NCI-H345 (cell line): ENCODE results near the gene PGAP3.
"Not testable (repeated sequence)": the region's sequence is repeated elsewhere in the genome, so short reads cannot be mapped to it uniquely, and the experiment has no call there.

ENCODE experiments used
- DNase-seq: peaks from one replicate; lab custom pipeline; 2025; lab: John Stamatoyannopoulos, UW

Gene PGAP3

GRCh38 chr17:39715375-39716072 lies 27.7 kb upstream of the PGAP3 start:
- DNase-seq: no peak

- DNase-seq: no peak
Measured at GRCh38 chr17:39714234-39714633, 26.4 kb upstream of the PGAP3 start.

- no peak for DNase-seq
Measured at GRCh38 chr17:39711851-39712250, 24.0 kb upstream of the PGAP3 start.

- not testable (repeated sequence) for DNase-seq
Measured at GRCh38 chr17:39711071-39711470, 23.2 kb upstream of the PGAP3 start.

- no peak for DNase-seq
Measured at GRCh38 chr17:39709998-39710964, 22.4 kb upstream of the PGAP3 start.

GRCh38 chr17:39709319-39709997 lies 21.6 kb upstream of the PGAP3 start:
- no peak for DNase-seq

GRCh38 chr17:39706921-39707337 lies 19.1 kb upstream of the PGAP3 start:
- no peak for DNase-seq

- no peak for DNase-seq
Measured at GRCh38 chr17:39706383-39706782, 18.5 kb upstream of the PGAP3 start.

GRCh38 chr17:39705786-39706348 lies 18.0 kb upstream of the PGAP3 start:
- no peak for DNase-seq

GRCh38 chr17:39704821-39705551 lies 17.1 kb upstream of the PGAP3 start:
- DNase-seq: no peak

GRCh38 chr17:39703913-39704312 lies 16.1 kb upstream of the PGAP3 start:
- DNase-seq: no peak

- DNase-seq: no peak
Measured at GRCh38 chr17:39702901-39703893, 15.3 kb upstream of the PGAP3 start.

- DNase-seq: no peak
Measured at GRCh38 chr17:39701784-39702422, 14.0 kb upstream of the PGAP3 start.

GRCh38 chr17:39701012-39701783 lies 13.3 kb upstream of the PGAP3 start:
- DNase-seq: no peak

GRCh38 chr17:39700148-39700987 lies 12.5 kb upstream of the PGAP3 start:
- DNase-seq: no peak

- DNase-seq: no peak
Measured at GRCh38 chr17:39699818-39700147, 11.9 kb upstream of the PGAP3 start, which contains the start of gene ERBB2. Gene ERBB2 (plus strand): TSS chr17:39700064. CDS start chr17:39700239, 175 bp downstream.

GRCh38 chr17:39699157-39699817 lies 11.4 kb upstream of the PGAP3 start:
- DNase-seq: not testable (repeated sequence)
